Heart right ventricle (tissue), 16 donors: Measurements from ENCODE around the gene LRRC73. TPM values are rescaled to one million over a fixed set of nuclear protein-coding genes. Genes with fewer than 3 reads are reported as not detected.

Source experiments
- ATAC-seq, 8 donors: fragments of 200-7000 bp; cut with Tn5 transposase; one replicate each; pipeline ENCODE4 v1.9.1; 2020; ENCODE audit warnings: mild to moderate bottlenecking in 8 of 8, moderate library complexity in 8 of 8, moderate number of reproducible peaks in 1 of 8
- DNase-seq, 2 donors: peaks; one replicate each; pipeline ENCODE4 v3.0.0-alpha.2; 2020
- H3K27ac ChIP-seq, 10 donors: fragments of 200-600 bp; sonication (generic) in 2 of 10; one replicate each; pipeline versions ENCODE4 v1.5.0 to v1.8.0; 2020 to 2022; ENCODE audit warnings: mild to moderate bottlenecking in 3 of 10
- H3K27me3 ChIP-seq, 7 donors: fragments of 200-600 bp; one replicate each; pipeline ENCODE4 v1.8.0; 2021 to 2022; ENCODE audit warnings: mild to moderate bottlenecking in 2 of 7
- H3K36me3 ChIP-seq, 9 donors: fragments of 200-600 bp; sonication (generic) in 1 of 9; one replicate each; pipeline versions ENCODE4 v1.5.0 to v1.8.0; 2020 to 2022; ENCODE audit warnings: mild to moderate bottlenecking in 2 of 9
- H3K4me1 ChIP-seq, 9 donors: fragments of 200-600 bp; sonication (generic) in 1 of 9; one replicate each; pipeline versions ENCODE4 v1.5.0 to v1.8.0; 2020 to 2022; ENCODE audit warnings: mild to moderate bottlenecking in 4 of 9
- H3K4me3 ChIP-seq, 10 donors: fragments of 200-600 bp; sonication (generic) in 2 of 10; one replicate each; pipeline versions ENCODE4 v1.5.0 to v1.8.0; 2020 to 2022; ENCODE audit warnings: mild to moderate bottlenecking in 7 of 10, moderate library complexity in 2 of 10
- H3K9me3 ChIP-seq, 11 donors: fragments of 200-600 bp in 10 of 11; sonication (generic) in 2 of 11; one replicate each; pipeline versions ENCODE4 v1.5.0 to v1.8.0; 2013 to 2022; ENCODE audit warnings: mild to moderate bottlenecking in 2 of 11, control low read depth in 1 of 11, moderate library complexity in 1 of 11
- CTCF ChIP-seq, 9 donors: fragments of 200-600 bp; sonication (generic) in 2 of 9; IDR thresholded peaks; one replicate each; pipeline versions ENCODE4 v1.5.0 to v1.8.0; 2021 to 2022; ENCODE audit warnings: antibody characterized with exemption in 9 of 9, mild to moderate bottlenecking in 5 of 9, moderate library complexity in 1 of 9
- WGBS, 2 donors: extraction: QIAGEN DNeasy Blood & Tissue Kit; methylation state at CpG; one replicate each; pipeline ENCODE4 v1.1.7; 2013; ENCODE audit warnings: inconsistent platforms in 1 of 2; 5-methylcytosine and 5-hydroxymethylcytosine counted together
- intact Hi-C, 10 donors: fragments of 100-400 bp; cut with DNase I; formaldehyde crosslinking; loops; one replicate each; pipeline versions ENCODE4 v1.11.1 to v1.14.2; 2022
- polyA plus RNA-seq, 2 donors: library from polyadenylated mRNA; stranded (reverse); fragments of 200-250 nt; gene quantifications; one replicate each; pipeline ENCODE4 v1.2.3, GENCODE V29; 2013
- total RNA-seq, 10 donors: library from RNA; stranded (reverse); fragmentation: NEBNext Ultra II Directional in 3 of 10; extraction: Animal tissue kit (Norgen Biotek cat#: 25700) in 3 of 10; gene quantifications; one replicate each; pipeline versions ENCODE4 v1.2.1 to v1.2.4, GENCODE V29; 2021 to 2023
- donor health status: Arrhythmogenic right ventricular cardiomyopathy.
- donor health status: ischemic (EF 13 %, LVEDD 7.1; RV severe dilation, severe dysfunction).
- donor health status: healthy with polysubstance abuse.
- donor health status: DM: no; HTN: yes; CAD: no.
- donor health status: DM: no; HTN: no; CAD: no.
- donor health status: ischemic (EF 25% LVEDD 6.9; RV normal size, moderate dysfunction).
- donor health status: ischemic (EF 25% LVEDD 5.7; RV mildly dilated, moderate dysfunction).
- donor health status: healthy.
- donor health status: DM: yes; HTN: yes; CAD: no.
- donor health status: Ischemic cardiomyopathy.
- donor health status: ischemic (EF 35%, LVEDD 5.7; RV mildly dilated, moderate dysfunction).
- donor health status: nonischemic (EF 11% LVEDD 7.7; RV severe dilation, severe dysfunction).
- donor health status: DM: yes; HTN: yes; CAD: no.
- donor health status: PGD.
- donor health status: ischemic (EF 29% LVEDD 5.4; RV normal size, mild dysfunction).
- donor health status: nonischemic (EF 23%, LVEDD 6.1; RV moderate dilation, normal function).

The LRRC73 gene
- total and polyA plus RNA-seq, 12 donors = 0.44 to 3.8 (median 1.9) TPM

- Histone ChIP-seq H3K27me3 (no peaks in the 10 kb centered on the region), H3K4me3 (peak overlapping the region; percentile 61 to 87 (median 76)), H3K27ac (peak overlapping the region in 9 of 10 donors; percentile 46 to 94 (median 88)), H3K36me3 (peaks cover 0 to 10% (median 0%) of the 10 kb centered on the region in 9 donors), H3K4me1 (peaks cover 7 to 54% (median 33%) of the 10 kb centered on the region in 9 donors), H3K9me3 (no peaks in the 10 kb centered on the region)
- TF ChIP-seq CTCF (IDR thresholded peaks at IDR 0.05) = no peak
- peak in 1 of 8 donors; percentile 23 for ATAC-seq
- intact Hi-C loops = no loop called here
- 15 to 20% methylated on average over 3 of the region's 3 CpGs for WGBS, 2 donors
- DNase-seq = no peak
Observed at GRCh38 chr6:43478008-43478372, 32.2 kb downstream of the LRRC73 start.

DNA sequence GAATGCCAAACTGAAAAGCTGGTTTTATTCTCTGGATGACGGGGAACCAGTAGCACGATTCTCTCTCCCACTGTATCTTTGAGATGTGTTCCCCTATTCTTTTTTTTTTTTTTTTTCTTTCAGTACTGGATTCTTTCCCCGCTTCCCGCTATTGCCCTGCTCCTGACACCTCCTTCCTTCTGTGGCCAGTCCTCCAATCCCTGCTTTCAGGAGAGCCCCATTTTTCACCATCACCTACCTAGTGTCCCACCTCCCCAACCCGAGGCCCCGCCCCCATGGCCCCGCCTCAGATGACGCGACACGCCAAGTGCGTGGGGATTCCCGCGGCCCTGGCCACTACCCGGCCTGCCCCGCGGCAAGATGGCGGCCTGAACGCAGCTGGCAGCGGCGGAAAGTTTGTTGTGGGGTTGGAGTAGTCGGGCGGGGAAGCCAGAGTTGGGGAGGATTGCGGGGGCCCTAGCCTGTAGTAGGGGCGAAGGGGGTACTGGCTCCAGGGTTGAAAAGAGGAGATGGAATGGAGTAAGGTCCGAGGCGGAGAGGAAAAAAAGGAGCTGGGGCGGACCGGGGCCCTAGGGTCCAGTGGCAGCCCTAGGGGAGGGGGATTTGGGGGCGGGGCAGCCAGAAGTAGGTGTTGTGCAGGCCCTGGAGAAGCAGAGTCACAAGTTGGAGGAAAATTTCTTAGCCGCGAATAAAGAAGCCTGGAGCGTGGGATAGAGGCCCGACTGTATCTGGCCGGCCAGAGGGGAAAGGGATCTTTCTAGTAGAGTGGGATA lies 32.7 kb downstream of the LRRC73 start, which contains the start of gene TJAP1:
Gene TJAP1 (plus strand): TSS at position 336 of the 773 bp plus-strand sequence. CDS start 21,432 bp downstream, outside the sequence.
- no peaks in the 10 kb centered on the region for H3K27me3 ChIP-seq
- peaks cover 0 to 10% (median 0%) of the 10 kb centered on the region in 9 donors for H3K36me3 ChIP-seq
- peaks cover 7 to 51% (median 33%) of the 10 kb centered on the region in 9 donors for H3K4me1 ChIP-seq
- WGBS, 2 donors = 1 to 2% methylated on average over 34 of the region's 34 CpGs
- ATAC-seq (peak; percentile 98 to 100 (median 100)), DNase-seq (peak; percentile 93 to 95)
- H3K4me3 ChIP-seq = peak within 1 kb of the TSS; percentile 61 to 87 (median 76)
- intact Hi-C loops = no loop called here
- no peak for TF ChIP-seq CTCF (IDR thresholded peaks at IDR 0.05)
- peak within 1 kb of the TSS in 9 of 10 donors; percentile 46 to 94 (median 88) for H3K27ac ChIP-seq
- no peaks in the 10 kb centered on the region for H3K9me3 ChIP-seq

DNA sequence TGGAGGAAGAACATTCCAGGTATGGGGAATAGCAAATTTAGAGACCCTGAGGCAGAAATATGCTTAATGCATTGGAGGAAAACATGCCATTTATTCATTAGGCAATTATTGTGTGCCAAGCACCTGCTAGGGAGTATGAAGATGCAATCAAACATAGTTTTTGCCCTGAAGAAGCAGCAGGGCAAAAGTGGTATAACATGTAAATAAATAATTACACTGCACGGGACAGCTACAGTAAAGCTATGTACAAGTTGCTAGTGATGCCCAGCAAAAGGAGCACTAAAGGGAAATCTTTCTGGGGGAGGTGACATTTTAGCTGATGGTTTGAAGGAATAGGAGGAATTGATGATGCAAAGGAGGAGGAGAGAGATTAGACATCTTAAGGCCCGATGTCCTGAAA lies 33.4 kb downstream of the LRRC73 start:
- intact Hi-C loops = no loop called here
- 42 to 57% methylated on average over 2 of the region's 2 CpGs for WGBS, 2 donors
- ATAC-seq (no peak), DNase-seq (no peak)
- Histone ChIP-seq H3K27me3 (no peaks in the 10 kb centered on the region), H3K4me3 (peak overlapping the region in 8 of 10 donors; percentile 61 to 87 (median 76)), H3K4me1 (peaks cover 7 to 46% (median 33%) of the 10 kb centered on the region in 9 donors), H3K9me3 (no peaks in the 10 kb centered on the region), H3K36me3 (peaks cover 0 to 10% (median 0%) of the 10 kb centered on the region in 9 donors), H3K27ac (peak overlapping the region in 8 of 10 donors; percentile 32 to 94 (median 85))
- no peak for TF ChIP-seq CTCF (IDR thresholded peaks at IDR 0.05)

DNA sequence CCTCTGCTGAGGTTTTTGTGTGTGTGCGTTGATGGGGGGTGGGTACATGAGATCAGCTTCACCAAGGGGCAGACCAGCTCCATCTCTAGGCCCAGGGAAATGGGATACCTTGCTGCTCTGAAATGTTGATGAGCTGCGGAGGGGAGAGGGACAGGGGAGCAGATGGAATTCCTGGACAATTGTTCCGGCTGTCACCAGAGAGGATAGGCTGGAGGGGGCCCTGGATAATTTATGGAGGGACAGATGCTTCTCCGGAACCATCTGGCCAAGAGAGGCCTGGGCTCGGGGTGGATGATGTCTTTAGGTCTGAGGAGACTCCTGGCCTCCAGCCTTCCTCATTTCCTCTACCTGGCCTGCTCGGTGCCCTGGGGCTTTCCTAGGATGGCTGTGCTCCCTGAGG lies 34.6 kb downstream of the LRRC73 start:
- ATAC-seq = no peak

More for the DNA sequence above, 34.6 kb downstream of the LRRC73 start:
- TF ChIP-seq CTCF (IDR thresholded peaks at IDR 0.05) = no peak
- Histone ChIP-seq H3K27me3 (no peaks in the 10 kb centered on the region), H3K9me3 (no peaks in the 10 kb centered on the region), H3K27ac (no peak overlapping the region), H3K4me1 (peaks cover 7 to 35% (median 30%) of the 10 kb centered on the region in 9 donors), H3K4me3 (no peak overlapping the region), H3K36me3 (peaks cover 0 to 4% (median 0%) of the 10 kb centered on the region in 9 donors)
- WGBS, 2 donors = 86 to 90% methylated on average over 6 of the region's 6 CpGs
- intact Hi-C loops = no loop called here
- DNase-seq = no peak
